ENCODE measurements around the gene MCTP2.

DNA sequence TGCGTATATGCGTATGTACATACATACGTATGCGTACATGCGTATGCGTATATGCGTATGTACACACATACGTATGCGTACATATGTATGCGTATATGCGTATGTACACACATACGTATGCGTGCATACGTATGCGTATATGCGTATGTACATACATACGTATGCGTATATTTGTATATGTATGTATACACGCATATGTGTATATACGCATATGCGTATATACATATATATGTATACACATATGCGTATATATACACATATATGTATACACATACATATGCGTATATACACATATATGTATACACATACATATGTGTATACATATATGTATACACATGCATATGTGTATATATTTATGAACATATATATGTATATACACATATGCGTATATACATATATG lies 12.1 kb downstream of the MCTP2 start:
- no peak for TF ChIP-seq RAD21 (IDR thresholded peaks at IDR 0.05 in 1 of 2, conservative IDR thresholded peaks at IDR 0.05 in 1 of 2; ENCODE audit: low read depth in 2 of 2, low read length in 2 of 2)
- no peak for TF ChIP-seq JUND (IDR thresholded peaks at IDR 0.05; ENCODE audit: low read length)
- no peak for TF ChIP-seq JUN (IDR thresholded peaks at IDR 0.05; ENCODE audit: low read depth, low read length)
- TF ChIP-seq, protein P1, sequence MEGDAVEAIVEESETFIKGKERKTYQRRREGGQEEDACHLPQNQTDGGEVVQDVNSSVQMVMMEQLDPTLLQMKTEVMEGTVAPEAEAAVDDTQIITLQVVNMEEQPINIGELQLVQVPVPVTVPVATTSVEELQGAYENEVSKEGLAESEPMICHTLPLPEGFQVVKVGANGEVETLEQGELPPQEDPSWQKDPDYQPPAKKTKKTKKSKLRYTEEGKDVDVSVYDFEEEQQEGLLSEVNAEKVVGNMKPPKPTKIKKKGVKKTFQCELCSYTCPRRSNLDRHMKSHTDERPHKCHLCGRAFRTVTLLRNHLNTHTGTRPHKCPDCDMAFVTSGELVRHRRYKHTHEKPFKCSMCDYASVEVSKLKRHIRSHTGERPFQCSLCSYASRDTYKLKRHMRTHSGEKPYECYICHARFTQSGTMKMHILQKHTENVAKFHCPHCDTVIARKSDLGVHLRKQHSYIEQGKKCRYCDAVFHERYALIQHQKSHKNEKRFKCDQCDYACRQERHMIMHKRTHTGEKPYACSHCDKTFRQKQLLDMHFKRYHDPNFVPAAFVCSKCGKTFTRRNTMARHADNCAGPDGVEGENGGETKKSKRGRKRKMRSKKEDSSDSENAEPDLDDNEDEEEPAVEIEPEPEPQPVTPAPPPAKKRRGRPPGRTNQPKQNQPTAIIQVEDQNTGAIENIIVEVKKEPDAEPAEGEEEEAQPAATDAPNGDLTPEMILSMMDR (IDR thresholded peaks at IDR 0.05; ENCODE audit: control extremely low read depth in 1 of 3, insufficient read depth in 1 of 3, low read depth in 1 of 3, low read length in 3 of 3), result no peak
- no peak for TF ChIP-seq EZH2 (IDR thresholded peaks at IDR 0.05; ENCODE audit: low read depth, low read length, severe bottlenecking)
- TF ChIP-seq POLR2A (IDR thresholded peaks at IDR 0.05; ENCODE audit: control extremely low read depth in 1 of 2, low read depth in 2 of 2, low read length in 2 of 2), result no peak
- TF ChIP-seq BACH1 (IDR thresholded peaks at IDR 0.05; ENCODE audit: low read length), result no peak
